HFFc6 (cell line): ENCODE data around the gene ARMS2. TPM values are rescaled to one million over a fixed set of nuclear protein-coding genes. Genes with fewer than 3 reads are reported as not detected.

Experiments
- DNase-seq: peaks from one replicate; pipeline ENCODE4 v3.0.0-alpha.2; 2018
- H3K27ac Mint-ChIP-seq: 2 replicates; pipeline ENCODE4 v1.8.0; 2020; ENCODE audit warnings: mild to moderate bottlenecking, mixed read lengths
- H3K27me3 Mint-ChIP-seq: 2 replicates; pipeline ENCODE4 v1.8.0; 2021; ENCODE audit warnings: mild to moderate bottlenecking, moderate library complexity, mixed read lengths; ENCODE audit not compliant: insufficient read depth
- H3K36me3 Mint-ChIP-seq: 2 replicates; pipeline ENCODE4 v1.8.0; 2021; ENCODE audit warnings: low read depth, mixed read lengths
- H3K4me1 Mint-ChIP-seq: 2 replicates; pipeline ENCODE4 v1.8.0; 2020; ENCODE audit warnings: low read depth, mixed read lengths
- H3K4me3 Mint-ChIP-seq: 2 replicates; pipeline ENCODE4 v1.8.0; 2020; ENCODE audit warnings: mild to moderate bottlenecking, moderate library complexity, mixed read lengths
- H3K9me3 Mint-ChIP-seq: 2 replicates; pipeline ENCODE4 v1.8.0; 2020; ENCODE audit warnings: mild to moderate bottlenecking, mixed read lengths
- total RNA-seq, 6 experiments: library from RNA; stranded (reverse); fragmentation: NEBNext Ultra II Directional; extraction: Animal tissue kit (Norgen Biotek cat#: 25700); gene quantifications; 2 replicates in 1 of 6; 3 replicates in 5 of 6; pipeline ENCODE4 v1.2.3, GENCODE V29; 2021
- TF ChIP-seq, protein P1 (sequence below): fragments of 200-600 bp; sonication (generic); IDR thresholded peaks from 2 replicates; pipeline ENCODE4 v1.5.0; 2021; ENCODE audit warnings: antibody characterized with exemption, mild to moderate bottlenecking

Gene ARMS2
- total RNA-seq, 6 experiments from 2014 or later: not detected

DNA sequence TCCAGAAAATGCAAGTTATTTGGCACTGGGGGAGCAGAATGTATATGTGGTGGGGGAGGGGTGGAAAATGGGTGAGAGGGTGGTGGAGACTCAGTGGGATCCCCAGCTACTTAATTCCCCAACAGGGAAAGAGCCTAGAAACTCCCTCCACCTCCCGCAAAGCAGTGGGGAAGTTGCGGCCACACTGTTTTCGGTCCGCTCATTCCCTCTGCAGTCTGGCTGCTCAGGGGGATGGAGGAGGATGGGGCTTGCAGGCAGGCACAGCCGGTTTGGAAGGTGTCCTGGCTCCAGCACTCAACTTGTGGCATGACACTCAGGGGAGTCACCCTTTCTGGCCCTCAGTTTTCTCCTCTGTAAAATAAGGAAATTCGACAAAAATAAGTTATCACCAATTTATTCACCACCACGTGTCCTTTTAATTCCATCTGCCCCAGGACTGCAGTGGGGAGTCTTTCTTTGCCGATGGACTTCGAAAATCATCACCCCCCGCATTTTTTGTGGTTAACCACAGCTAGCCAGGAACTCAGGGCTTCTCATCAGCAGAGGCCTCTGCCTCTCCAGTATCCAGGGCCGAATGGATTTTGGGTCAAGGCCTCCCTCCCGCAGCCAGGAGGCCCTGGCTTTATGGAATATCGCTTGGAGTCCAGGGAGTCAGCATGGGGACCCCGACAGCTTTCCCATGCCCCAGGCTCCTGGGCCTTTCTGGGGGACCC is 5.3 kb downstream of the ARMS2 start:
- H3K36me3 Mint-ChIP-seq: peaks cover 4% of the 10 kb centered on the region; the same call in 1 of the 2 replicates
- peaks cover 18% of the 10 kb centered on the region for H3K4me1 Mint-ChIP-seq
- TF ChIP-seq, protein P1, sequence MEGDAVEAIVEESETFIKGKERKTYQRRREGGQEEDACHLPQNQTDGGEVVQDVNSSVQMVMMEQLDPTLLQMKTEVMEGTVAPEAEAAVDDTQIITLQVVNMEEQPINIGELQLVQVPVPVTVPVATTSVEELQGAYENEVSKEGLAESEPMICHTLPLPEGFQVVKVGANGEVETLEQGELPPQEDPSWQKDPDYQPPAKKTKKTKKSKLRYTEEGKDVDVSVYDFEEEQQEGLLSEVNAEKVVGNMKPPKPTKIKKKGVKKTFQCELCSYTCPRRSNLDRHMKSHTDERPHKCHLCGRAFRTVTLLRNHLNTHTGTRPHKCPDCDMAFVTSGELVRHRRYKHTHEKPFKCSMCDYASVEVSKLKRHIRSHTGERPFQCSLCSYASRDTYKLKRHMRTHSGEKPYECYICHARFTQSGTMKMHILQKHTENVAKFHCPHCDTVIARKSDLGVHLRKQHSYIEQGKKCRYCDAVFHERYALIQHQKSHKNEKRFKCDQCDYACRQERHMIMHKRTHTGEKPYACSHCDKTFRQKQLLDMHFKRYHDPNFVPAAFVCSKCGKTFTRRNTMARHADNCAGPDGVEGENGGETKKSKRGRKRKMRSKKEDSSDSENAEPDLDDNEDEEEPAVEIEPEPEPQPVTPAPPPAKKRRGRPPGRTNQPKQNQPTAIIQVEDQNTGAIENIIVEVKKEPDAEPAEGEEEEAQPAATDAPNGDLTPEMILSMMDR: no peak
- no peak for DNase-seq
- H3K27ac Mint-ChIP-seq: no peak overlapping the region
- H3K9me3 Mint-ChIP-seq: no peaks in the 10 kb centered on the region
- peaks cover 37% of the 10 kb centered on the region for H3K27me3 Mint-ChIP-seq
- H3K4me3 Mint-ChIP-seq: no peak overlapping the region

DNA sequence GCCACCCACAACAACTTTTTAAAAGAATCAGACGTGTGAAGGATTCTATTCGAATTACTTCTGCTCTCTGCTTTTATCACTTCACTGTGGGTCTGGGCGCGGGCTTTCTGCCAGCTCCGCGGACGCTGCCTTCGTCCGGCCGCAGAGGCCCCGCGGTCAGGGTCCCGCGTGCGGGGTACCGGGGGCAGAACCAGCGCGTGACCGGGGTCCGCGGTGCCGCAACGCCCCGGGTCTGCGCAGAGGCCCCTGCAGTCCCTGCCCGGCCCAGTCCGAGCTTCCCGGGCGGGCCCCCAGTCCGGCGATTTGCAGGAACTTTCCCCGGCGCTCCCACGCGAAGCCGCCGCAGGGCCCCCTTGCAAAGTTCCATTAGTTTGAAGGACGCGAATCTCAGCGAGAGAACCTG is 6.4 kb downstream of the ARMS2 start:
- no peak overlapping the region for H3K27ac Mint-ChIP-seq
- TF ChIP-seq, protein P1: no peak
- H3K4me3 Mint-ChIP-seq: peak overlapping the region; percentile 56; the same call in 1 of the 2 replicates
- peaks cover 7% of the 10 kb centered on the region; the same call in 1 of the 2 replicates for H3K36me3 Mint-ChIP-seq
- no peaks in the 10 kb centered on the region for H3K9me3 Mint-ChIP-seq
- H3K4me1 Mint-ChIP-seq: peaks cover 18% of the 10 kb centered on the region
- DNase-seq: no peak
- H3K27me3 Mint-ChIP-seq: peaks cover 37% of the 10 kb centered on the region

DNA sequence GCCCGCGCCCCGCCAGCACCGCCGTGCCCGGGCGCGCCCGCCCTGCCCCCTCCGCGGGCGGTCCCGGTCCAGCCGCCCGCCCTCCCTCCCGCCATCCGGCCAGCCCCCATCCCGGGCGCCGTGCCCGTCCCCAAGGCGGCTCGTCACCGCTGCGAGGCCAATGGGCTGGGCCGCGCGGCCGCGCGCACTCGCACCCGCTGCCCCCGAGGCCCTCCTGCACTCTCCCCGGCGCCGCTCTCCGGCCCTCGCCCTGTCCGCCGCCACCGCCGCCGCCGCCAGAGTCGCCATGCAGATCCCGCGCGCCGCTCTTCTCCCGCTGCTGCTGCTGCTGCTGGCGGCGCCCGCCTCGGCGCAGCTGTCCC is 6.9 kb downstream of the ARMS2 start, which contains the start of gene HTRA1:
Gene HTRA1, plus strand, starts transcription at position 187 of the 362 bp plus-strand sequence. Its CDS starts 100 bp downstream, at position 287.
- Mint-ChIP-seq H3K4me3 (peak within 1 kb of the TSS; percentile 95), H3K36me3 (peaks cover 7% of the 10 kb centered on the region; the same call in 1 of the 2 replicates), H3K27me3 (peaks cover 39% of the 10 kb centered on the region), H3K4me1 (peaks cover 18% of the 10 kb centered on the region), H3K9me3 (no peaks in the 10 kb centered on the region), H3K27ac (peak within 1 kb of the TSS; percentile 54; the same call in 1 of the 2 replicates)
- peak; percentile 26 for DNase-seq
- TF ChIP-seq, protein P1: no peak

DNA sequence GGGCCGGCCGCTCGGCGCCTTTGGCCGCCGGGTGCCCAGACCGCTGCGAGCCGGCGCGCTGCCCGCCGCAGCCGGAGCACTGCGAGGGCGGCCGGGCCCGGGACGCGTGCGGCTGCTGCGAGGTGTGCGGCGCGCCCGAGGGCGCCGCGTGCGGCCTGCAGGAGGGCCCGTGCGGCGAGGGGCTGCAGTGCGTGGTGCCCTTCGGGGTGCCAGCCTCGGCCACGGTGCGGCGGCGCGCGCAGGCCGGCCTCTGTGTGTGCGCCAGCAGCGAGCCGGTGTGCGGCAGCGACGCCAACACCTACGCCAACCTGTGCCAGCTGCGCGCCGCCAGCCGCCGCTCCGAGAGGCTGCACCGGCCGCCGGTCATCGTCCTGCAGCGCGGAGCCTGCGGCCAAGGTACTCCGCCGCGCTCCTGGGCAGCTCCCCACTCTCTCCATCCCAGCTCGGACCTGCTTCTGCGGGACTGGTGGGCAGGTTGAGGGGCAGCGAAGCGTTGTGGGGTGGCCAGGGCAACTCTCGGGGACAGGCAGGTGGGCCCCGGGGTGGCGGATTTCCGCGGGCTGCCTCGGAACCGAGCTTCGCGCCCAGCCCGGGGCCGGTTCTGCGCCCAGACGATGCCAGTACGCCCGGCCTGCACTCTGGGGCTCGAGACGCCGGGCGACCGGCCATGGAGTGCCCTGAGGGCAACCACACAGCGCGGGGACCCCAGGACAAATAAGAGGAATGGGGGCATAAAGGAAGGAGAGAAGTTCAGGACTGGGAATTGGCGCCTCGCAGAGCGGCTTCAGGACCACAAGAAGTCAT is 7.5 kb downstream of the ARMS2 start:
- no peak for DNase-seq
- peaks cover 18% of the 10 kb centered on the region for H3K4me1 Mint-ChIP-seq
- peaks cover 41% of the 10 kb centered on the region for H3K27me3 Mint-ChIP-seq
- H3K9me3 Mint-ChIP-seq: no peaks in the 10 kb centered on the region
- H3K27ac Mint-ChIP-seq: peak overlapping the region; percentile 54; the same call in 1 of the 2 replicates
- H3K4me3 Mint-ChIP-seq: peak overlapping the region; percentile 95
- TF ChIP-seq, protein P1: no peak
- peaks cover 7% of the 10 kb centered on the region; the same call in 1 of the 2 replicates for H3K36me3 Mint-ChIP-seq

DNA sequence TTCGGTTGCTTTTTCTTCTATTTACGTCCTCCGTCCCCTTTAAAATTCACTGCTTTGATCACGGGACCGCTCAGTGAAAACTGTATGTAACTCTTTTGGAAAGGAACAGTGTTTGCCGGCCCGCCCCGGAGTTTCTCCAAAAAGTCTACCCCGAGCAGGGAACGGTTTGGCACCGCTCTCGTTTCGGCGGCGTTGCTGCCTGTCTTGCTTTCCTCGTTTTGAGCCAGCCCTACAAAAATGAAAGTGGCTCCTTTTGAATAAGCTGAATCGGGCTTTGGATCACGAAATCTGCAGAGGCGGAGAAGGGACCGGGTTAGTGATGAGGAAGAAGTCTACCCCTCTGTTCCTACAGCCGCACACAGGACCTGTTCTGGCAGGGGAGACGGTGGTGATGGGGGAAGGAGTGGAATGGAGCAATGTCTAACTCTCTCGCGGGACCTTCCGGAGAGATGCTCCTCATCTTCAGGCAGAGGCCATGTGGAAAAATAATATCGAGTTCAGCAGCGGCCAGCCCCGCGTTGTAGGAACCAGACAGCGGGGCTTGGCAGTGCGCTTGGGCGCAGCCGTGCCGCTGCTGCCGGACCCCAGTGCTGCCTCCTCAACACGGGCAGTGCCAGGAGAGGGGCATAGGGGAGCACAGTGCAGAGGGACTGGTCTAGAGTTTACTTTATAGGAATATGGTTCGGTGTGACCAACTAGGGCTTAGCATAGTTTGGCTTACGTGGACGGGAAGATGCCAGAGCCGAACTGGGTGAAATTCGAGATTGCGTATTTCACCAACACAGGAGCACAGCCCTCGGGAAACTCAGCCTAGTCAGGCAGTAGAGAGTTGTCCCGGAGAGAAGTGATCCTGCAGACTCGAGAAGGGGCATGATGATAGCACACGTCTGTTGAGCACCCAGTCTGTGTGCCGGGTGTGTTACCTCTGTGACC is 8.3 kb downstream of the ARMS2 start:
- TF ChIP-seq, protein P1: no peak
- no peaks in the 10 kb centered on the region for H3K9me3 Mint-ChIP-seq
- H3K27ac Mint-ChIP-seq: peak overlapping the region; percentile 54; the same call in 1 of the 2 replicates
- peak; percentile 25 for DNase-seq
- peaks cover 33% of the 10 kb centered on the region for H3K27me3 Mint-ChIP-seq
- peaks cover 7% of the 10 kb centered on the region; the same call in 1 of the 2 replicates for H3K36me3 Mint-ChIP-seq
- peaks cover 24% of the 10 kb centered on the region for H3K4me1 Mint-ChIP-seq
- H3K4me3 Mint-ChIP-seq: peak overlapping the region; percentile 95
